Osteoblast (primary cell): ENCODE measurements around the gene MDFIC. TPM values are rescaled to one million over a fixed set of nuclear protein-coding genes. Genes with fewer than 3 reads are reported as not detected.
A peak's percentile ranks its signal among the peaks of the same experiment; 100 is the strongest.

Source experiments
- DNase-seq: peaks from one replicate; pipeline ENCODE4 v3.0.0; 2011; ENCODE audit warnings: low spot score, mixed read lengths; ENCODE audit not compliant: insufficient read length; ENCODE audit errors: missing footprints
- H2AFZ ChIP-seq: 2 replicates; pipeline ENCODE4 v1.6.0; 2011; ENCODE audit warnings: mild to moderate bottlenecking, low read length
- H3K27ac ChIP-seq: 2 replicates; pipeline ENCODE4 v1.5.1; 2011; ENCODE audit warnings: mild to moderate bottlenecking, low read depth, low read length, moderate library complexity
- H3K27me3 ChIP-seq: 2 replicates; pipeline ENCODE4 v1.6.0; 2012; ENCODE audit warnings: mild to moderate bottlenecking, control low read depth, inconsistent platforms, low read length, moderate library complexity; ENCODE audit not compliant: insufficient read depth
- H3K36me3 ChIP-seq: 2 replicates; pipeline ENCODE4 v1.5.1; 2011; ENCODE audit warnings: mild to moderate bottlenecking, low read length, control low read depth, moderate library complexity; ENCODE audit not compliant: insufficient read depth
- H3K4me1 ChIP-seq: 2 replicates; pipeline ENCODE4 v1.5.1; 2011; ENCODE audit warnings: mild to moderate bottlenecking, low read length, control low read depth, moderate library complexity; ENCODE audit not compliant: insufficient read depth
- H3K4me2 ChIP-seq: 2 replicates; pipeline ENCODE4 v1.6.0; 2011; ENCODE audit warnings: mild to moderate bottlenecking, low read length; ENCODE audit not compliant: insufficient read depth
- H3K4me3 ChIP-seq: fragments of 200-600 bp; sonication (generic); 3 replicates; pipeline ENCODE4 v1.5.1; 2012; ENCODE audit warnings: mild to moderate bottlenecking, low read length, inconsistent platforms; ENCODE audit not compliant: insufficient read depth
- H3K79me2 ChIP-seq: 2 replicates; pipeline ENCODE4 v1.6.0; 2012; ENCODE audit warnings: mild to moderate bottlenecking, low read length, control low read depth, inconsistent platforms; ENCODE audit not compliant: insufficient read depth
- H3K9me3 ChIP-seq: 2 replicates; pipeline ENCODE4 v1.5.1; 2011; ENCODE audit warnings: low read depth, low read length, control low read depth
- H4K20me1 ChIP-seq: 2 replicates; pipeline ENCODE4 v1.6.0; 2012; ENCODE audit warnings: mild to moderate bottlenecking, low read length, control low read depth; ENCODE audit not compliant: insufficient read depth
- total RNA-seq: library from RNA; depleted of rRNA; stranded (reverse); fragments of >200 nt; gene quantifications from 2 replicates; pipeline ENCODE4 v1.2.3, GENCODE V29; 2012
- TF ChIP-seq, protein P1 (sequence below): IDR thresholded peaks from 2 replicates; pipeline ENCODE4 v1.5.1; 2011; ENCODE audit warnings: mild to moderate bottlenecking, low read depth, low read length, moderate library complexity; ENCODE audit errors: extremely low read depth

Gene MDFIC
- total RNA-seq, 1 donor = 68.8 TPM

DNA sequence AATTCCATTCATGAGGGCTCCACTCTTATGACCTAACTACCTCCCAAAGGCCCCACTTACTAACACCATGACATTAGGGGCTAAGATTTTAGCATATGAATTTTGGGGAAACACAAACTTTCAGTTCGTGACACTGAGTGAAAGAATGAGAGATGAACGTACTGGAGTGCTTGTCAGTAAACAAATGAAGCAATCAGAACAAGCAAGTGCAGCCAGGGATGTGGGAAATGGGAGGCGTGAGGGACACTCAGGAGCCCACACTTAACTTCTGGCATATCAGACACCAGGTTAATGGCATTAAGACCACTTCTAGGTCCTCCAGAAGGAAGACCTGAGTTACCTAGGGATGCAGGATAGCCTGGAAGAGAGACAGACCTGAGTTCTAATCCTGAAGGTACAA lies 2.3 kb upstream of the MDFIC start:
- H3K4me2 ChIP-seq = no peak overlapping the region
- no peaks in the 10 kb centered on the region for H4K20me1 ChIP-seq
- H3K4me1 ChIP-seq = peaks cover 6% of the 10 kb centered on the region
- no peaks in the 10 kb centered on the region for H3K9me3 ChIP-seq
- no peak overlapping the region for H3K4me3 ChIP-seq
- no peak overlapping the region for H2AFZ ChIP-seq
- no peaks in the 10 kb centered on the region for H3K27me3 ChIP-seq
- no peak for DNase-seq
- no peaks in the 10 kb centered on the region for H3K36me3 ChIP-seq
- peaks cover 16% of the 10 kb centered on the region for H3K79me2 ChIP-seq
- no peak overlapping the region for H3K27ac ChIP-seq
- TF ChIP-seq, protein P1, sequence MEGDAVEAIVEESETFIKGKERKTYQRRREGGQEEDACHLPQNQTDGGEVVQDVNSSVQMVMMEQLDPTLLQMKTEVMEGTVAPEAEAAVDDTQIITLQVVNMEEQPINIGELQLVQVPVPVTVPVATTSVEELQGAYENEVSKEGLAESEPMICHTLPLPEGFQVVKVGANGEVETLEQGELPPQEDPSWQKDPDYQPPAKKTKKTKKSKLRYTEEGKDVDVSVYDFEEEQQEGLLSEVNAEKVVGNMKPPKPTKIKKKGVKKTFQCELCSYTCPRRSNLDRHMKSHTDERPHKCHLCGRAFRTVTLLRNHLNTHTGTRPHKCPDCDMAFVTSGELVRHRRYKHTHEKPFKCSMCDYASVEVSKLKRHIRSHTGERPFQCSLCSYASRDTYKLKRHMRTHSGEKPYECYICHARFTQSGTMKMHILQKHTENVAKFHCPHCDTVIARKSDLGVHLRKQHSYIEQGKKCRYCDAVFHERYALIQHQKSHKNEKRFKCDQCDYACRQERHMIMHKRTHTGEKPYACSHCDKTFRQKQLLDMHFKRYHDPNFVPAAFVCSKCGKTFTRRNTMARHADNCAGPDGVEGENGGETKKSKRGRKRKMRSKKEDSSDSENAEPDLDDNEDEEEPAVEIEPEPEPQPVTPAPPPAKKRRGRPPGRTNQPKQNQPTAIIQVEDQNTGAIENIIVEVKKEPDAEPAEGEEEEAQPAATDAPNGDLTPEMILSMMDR = no peak

DNA sequence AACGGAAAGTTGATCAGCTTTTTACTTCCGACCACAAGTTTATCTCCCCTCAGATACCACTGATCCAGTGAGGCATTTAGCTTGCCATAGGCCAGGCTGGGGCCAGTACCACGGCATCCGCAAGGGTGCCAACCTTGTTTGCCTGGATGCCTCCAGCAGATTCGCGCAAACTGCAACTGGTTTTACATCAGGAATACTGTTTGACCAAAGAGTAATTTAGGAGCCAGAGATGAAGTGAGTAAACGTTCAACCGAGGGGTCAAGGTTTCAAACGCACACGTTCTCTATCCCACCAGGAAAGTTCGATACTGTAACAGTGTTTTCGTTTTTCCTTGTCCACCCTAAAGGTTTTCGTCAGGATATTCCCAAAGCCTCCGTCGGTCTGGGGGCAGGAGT lies 266 bp upstream of the MDFIC start:
- peak overlapping the region; percentile 84 for H3K4me3 ChIP-seq
- no peaks in the 10 kb centered on the region for H3K27me3 ChIP-seq
- peak overlapping the region; percentile 94 for H3K4me2 ChIP-seq
- H3K9me3 ChIP-seq = no peaks in the 10 kb centered on the region
- H4K20me1 ChIP-seq = no peaks in the 10 kb centered on the region
- TF ChIP-seq, protein P1 = no peak
- peak; percentile 87 for DNase-seq
- peak overlapping the region; percentile 82 for H2AFZ ChIP-seq
- peak overlapping the region; percentile 76 for H3K27ac ChIP-seq
- peaks cover 13% of the 10 kb centered on the region for H3K4me1 ChIP-seq
- peaks cover 35% of the 10 kb centered on the region for H3K79me2 ChIP-seq
- H3K36me3 ChIP-seq = no peaks in the 10 kb centered on the region

GRCh38 chr7:114922652-114923402 lies 933 bp downstream of the MDFIC start:
- TF ChIP-seq, protein P1 = no peak
- peak overlapping the region; percentile 94 for H3K4me2 ChIP-seq
- peak overlapping the region; percentile 84 for H3K4me3 ChIP-seq
- peak; percentile 85 for DNase-seq
- H4K20me1 ChIP-seq = no peaks in the 10 kb centered on the region
- no peaks in the 10 kb centered on the region for H3K27me3 ChIP-seq
- peak overlapping the region; percentile 84 for H2AFZ ChIP-seq
- H3K36me3 ChIP-seq = no peaks in the 10 kb centered on the region
- H3K9me3 ChIP-seq = no peaks in the 10 kb centered on the region
- H3K4me1 ChIP-seq = peaks cover 13% of the 10 kb centered on the region
- peaks cover 45% of the 10 kb centered on the region for H3K79me2 ChIP-seq
- H3K27ac ChIP-seq = peak overlapping the region; percentile 76

GRCh38 chr7:114923403-114923713 lies 1.5 kb downstream of the MDFIC start:
- DNase-seq = peak; percentile 64
- peak overlapping the region; percentile 94 for H3K4me2 ChIP-seq
- peak overlapping the region; percentile 84 for H3K4me3 ChIP-seq
- peaks cover 16% of the 10 kb centered on the region for H3K4me1 ChIP-seq
- TF ChIP-seq, protein P1 = no peak
- H3K36me3 ChIP-seq = no peaks in the 10 kb centered on the region
- H3K27me3 ChIP-seq = no peaks in the 10 kb centered on the region
- peak overlapping the region; percentile 84 for H2AFZ ChIP-seq
- no peaks in the 10 kb centered on the region for H4K20me1 ChIP-seq
- H3K9me3 ChIP-seq = no peaks in the 10 kb centered on the region
- H3K27ac ChIP-seq = peak overlapping the region; percentile 76
- H3K79me2 ChIP-seq = peaks cover 50% of the 10 kb centered on the region
